HepG2 (cell line): ENCODE measurements around the gene DERL2. TPM values are rescaled to one million over a fixed set of nuclear protein-coding genes. Genes with fewer than 3 reads are reported as not detected.

ENCODE experiments used
- ARNT2 ChIP-seq: sonication (generic); formaldehyde crosslinking; IDR thresholded peaks from 2 replicates; pipeline ENCODE4 v1.8.0; 2022; ENCODE audit warnings: mild to moderate bottlenecking, low read depth, missing genetic modification reagents, moderate library complexity
- GATAD2A ChIP-seq: IDR thresholded peaks from 2 replicates; pipeline ENCODE4 v1.6.1; 2016
- HOXA7 ChIP-seq: sonication (generic); formaldehyde crosslinking; IDR thresholded peaks from 2 replicates; pipeline ENCODE4 v1.8.1; 2022; ENCODE audit warnings: mild to moderate bottlenecking, missing genetic modification reagents, moderate library complexity
- KLF15 ChIP-seq: sonication (generic); formaldehyde crosslinking; IDR thresholded peaks from 2 replicates; pipeline ENCODE4 v1.8.1; 2023; ENCODE audit warnings: borderline replicate concordance, mild to moderate bottlenecking, inconsistent platforms, missing genetic modification reagents, mixed read lengths
- KMT2A ChIP-seq: sonication (generic); formaldehyde crosslinking; IDR thresholded peaks from 2 replicates; pipeline ENCODE4 v1.4.0; 2020; ENCODE audit warnings: missing genetic modification reagents
- MBD4 ChIP-seq: IDR thresholded peaks from 2 replicates; pipeline ENCODE4 v1.6.1; 2012; ENCODE audit warnings: low read length, inconsistent platforms, borderline replicate concordance
- NCOA2 ChIP-seq: sonication (generic); formaldehyde crosslinking; IDR thresholded peaks from 2 replicates; pipeline ENCODE4 v1.8.0; 2022; ENCODE audit warnings: inconsistent platforms
- ONECUT2 ChIP-seq: sonication (generic); formaldehyde crosslinking; IDR thresholded peaks from 2 replicates; pipeline ENCODE4 v1.4.0; 2020; ENCODE audit warnings: missing genetic modification reagents
- POLR2G ChIP-seq: fragments of 200-400 bp; formaldehyde crosslinking; IDR thresholded peaks from 2 replicates; pipeline ENCODE4 v1.6.1; 2018; ENCODE audit warnings: mild to moderate bottlenecking, low read depth, low read length, moderate library complexity
- SALL2 ChIP-seq: sonication (generic); formaldehyde crosslinking; IDR thresholded peaks from 2 replicates; pipeline ENCODE4 v1.8.1; 2023; ENCODE audit warnings: mild to moderate bottlenecking, missing genetic modification reagents, inconsistent platforms
- SRSF9 ChIP-seq: fragments of 200-400 bp; formaldehyde crosslinking; IDR thresholded peaks from 2 replicates; pipeline ENCODE4 v1.6.1; 2018; ENCODE audit warnings: borderline replicate concordance, mild to moderate bottlenecking, low read depth, low read length; ENCODE audit not compliant: insufficient read depth, poor library complexity, severe bottlenecking
- TBX2 ChIP-seq: sonication (generic); formaldehyde crosslinking; IDR thresholded peaks from 2 replicates; pipeline ENCODE4 v1.5.0; 2020; ENCODE audit warnings: missing genetic modification reagents, mild to moderate bottlenecking, borderline replicate concordance
- TOPORS ChIP-seq: sonication (generic); formaldehyde crosslinking; IDR thresholded peaks from 2 replicates; pipeline ENCODE4 v1.8.0; 2023; ENCODE audit warnings: mild to moderate bottlenecking, missing genetic modification reagents
- ZNF329 ChIP-seq: sonication (generic); formaldehyde crosslinking; IDR thresholded peaks from 2 replicates; pipeline ENCODE4 v1.9.0; 2021; ENCODE audit warnings: low read depth, mild to moderate bottlenecking, missing genetic modification reagents
- ZNF33A ChIP-seq: sonication (generic); formaldehyde crosslinking; IDR thresholded peaks from 2 replicates; pipeline ENCODE4 v1.5.1; 2020; ENCODE audit warnings: missing genetic modification reagents, mild to moderate bottlenecking, moderate library complexity, borderline replicate concordance
- ZNF781 ChIP-seq: sonication (generic); formaldehyde crosslinking; IDR thresholded peaks from 2 replicates; pipeline ENCODE4 v1.5.1; 2020; ENCODE audit warnings: borderline replicate concordance, mild to moderate bottlenecking, missing genetic modification reagents; ENCODE audit errors: not compliant biosample characterization
- polyA plus RNA-seq, 8 experiments: library from polyadenylated mRNA; depleted of rRNA in 3 of 8; stranded (reverse) in 7 of 8; unstranded in 1 of 8; fragments of >200 nt; fragmentation: Illumina TruSeq in 4 of 8; extraction: Trizol in 4 of 8; gene quantifications; 2 replicates each; pipeline versions ENCODE4 v1.2.1 to v1.2.3, GENCODE V29; 2011 to 2016; ENCODE audit warnings: low read depth in 4 of 8, missing spikeins in 1 of 8, mixed read lengths in 1 of 8; ENCODE audit not compliant: insufficient read depth in 1 of 8
- total RNA-seq, 5 experiments: library from RNA; depleted of rRNA; stranded (reverse); fragments of >200 nt; fragmentation: Illumina TruSeq; extraction: Trizol; gene quantifications; 2 replicates each; pipeline ENCODE4 v1.2.3, GENCODE V29; 2016; ENCODE audit warnings: low read depth in 1 of 5
- TF ChIP-seq, protein P1 (sequence below): fragments of 450-650 bp; IDR thresholded peaks from 2 replicates; pipeline ENCODE4 v1.6.1; 2017; ENCODE audit warnings: mild to moderate bottlenecking
- TF ChIP-seq, protein P2 (sequence below): sonication (generic); formaldehyde crosslinking; IDR thresholded peaks from 2 replicates; pipeline ENCODE4 v1.4.0; 2020; ENCODE audit warnings: mild to moderate bottlenecking, missing genetic modification reagents, borderline replicate concordance
- TF ChIP-seq, protein P3 (sequence below): IDR thresholded peaks from 2 replicates; pipeline ENCODE4 v1.6.1; 2016; ENCODE audit warnings: low read depth
- TF ChIP-seq, protein P4 (sequence below): sonication (generic); formaldehyde crosslinking; IDR thresholded peaks from 2 replicates; pipeline ENCODE4 v1.5.0; 2020; ENCODE audit warnings: mild to moderate bottlenecking, low read depth, missing genetic modification reagents, borderline replicate concordance

The DERL2 gene
- total and polyA plus RNA-seq, 2 of the 13 experiments (the other 11 are each of a cell fraction or from before 2014, with no cell fraction given) = 59.3 to 65.2 TPM

DNA sequence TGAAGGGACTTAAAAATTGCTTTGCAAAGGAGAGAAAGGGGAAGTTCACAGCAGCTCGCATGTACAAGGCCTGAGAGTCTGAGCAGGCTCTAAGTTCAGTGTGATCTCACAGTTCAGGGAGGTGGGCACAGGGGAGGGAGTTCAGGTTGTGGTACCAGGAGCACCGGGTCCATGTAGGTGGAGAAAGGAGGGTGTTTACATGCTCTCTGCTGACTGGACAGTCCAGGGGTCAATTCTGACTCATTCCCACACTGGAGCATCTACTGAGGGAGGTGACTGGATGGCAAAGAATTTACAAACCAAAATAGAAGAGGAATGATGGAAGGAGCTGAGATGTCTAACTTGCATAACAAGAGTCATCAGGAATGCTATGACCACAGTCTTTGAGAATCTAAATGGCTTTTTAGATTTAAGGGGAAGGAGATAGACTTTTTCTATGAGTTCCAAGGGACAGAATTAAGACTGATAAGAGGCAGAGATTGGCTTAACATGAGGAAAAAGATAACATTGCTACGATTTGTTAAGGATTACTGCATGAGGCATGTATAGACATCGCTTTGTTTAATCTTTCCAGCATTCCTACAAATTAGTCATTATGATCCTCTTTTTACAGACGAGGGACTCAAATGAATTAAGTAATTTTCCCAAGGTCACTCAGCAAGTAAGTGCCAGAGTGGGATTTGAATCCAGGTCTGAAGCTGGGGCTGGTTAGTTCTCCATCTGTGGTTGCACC is 30.2 kb upstream of the DERL2 start (continued):
- TF ChIP-seq ZNF329 (CRISPR knock-in tag) = no peak; the same call in 1 of the 2 replicates
- no peak for TF ChIP-seq KLF15 (CRISPR knock-in tag)
- TF ChIP-seq, protein P1, sequence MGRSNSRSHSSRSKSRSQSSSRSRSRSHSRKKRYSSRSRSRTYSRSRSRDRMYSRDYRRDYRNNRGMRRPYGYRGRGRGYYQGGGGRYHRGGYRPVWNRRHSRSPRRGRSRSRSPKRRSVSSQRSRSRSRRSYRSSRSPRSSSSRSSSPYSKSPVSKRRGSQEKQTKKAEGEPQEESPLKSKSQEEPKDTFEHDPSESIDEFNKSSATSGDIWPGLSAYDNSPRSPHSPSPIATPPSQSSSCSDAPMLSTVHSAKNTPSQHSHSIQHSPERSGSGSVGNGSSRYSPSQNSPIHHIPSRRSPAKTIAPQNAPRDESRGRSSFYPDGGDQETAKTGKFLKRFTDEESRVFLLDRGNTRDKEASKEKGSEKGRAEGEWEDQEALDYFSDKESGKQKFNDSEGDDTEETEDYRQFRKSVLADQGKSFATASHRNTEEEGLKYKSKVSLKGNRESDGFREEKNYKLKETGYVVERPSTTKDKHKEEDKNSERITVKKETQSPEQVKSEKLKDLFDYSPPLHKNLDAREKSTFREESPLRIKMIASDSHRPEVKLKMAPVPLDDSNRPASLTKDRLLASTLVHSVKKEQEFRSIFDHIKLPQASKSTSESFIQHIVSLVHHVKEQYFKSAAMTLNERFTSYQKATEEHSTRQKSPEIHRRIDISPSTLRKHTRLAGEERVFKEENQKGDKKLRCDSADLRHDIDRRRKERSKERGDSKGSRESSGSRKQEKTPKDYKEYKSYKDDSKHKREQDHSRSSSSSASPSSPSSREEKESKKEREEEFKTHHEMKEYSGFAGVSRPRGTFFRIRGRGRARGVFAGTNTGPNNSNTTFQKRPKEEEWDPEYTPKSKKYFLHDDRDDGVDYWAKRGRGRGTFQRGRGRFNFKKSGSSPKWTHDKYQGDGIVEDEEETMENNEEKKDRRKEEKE = no peak
- no peak for TF ChIP-seq ARNT2 (CRISPR knock-in tag)
- peak; percentile 76 for TF ChIP-seq GATAD2A (CRISPR knock-in tag)
- TF ChIP-seq SRSF9 = no peak
- no peak for TF ChIP-seq KMT2A (CRISPR knock-in tag)
- TF ChIP-seq, protein P2, sequence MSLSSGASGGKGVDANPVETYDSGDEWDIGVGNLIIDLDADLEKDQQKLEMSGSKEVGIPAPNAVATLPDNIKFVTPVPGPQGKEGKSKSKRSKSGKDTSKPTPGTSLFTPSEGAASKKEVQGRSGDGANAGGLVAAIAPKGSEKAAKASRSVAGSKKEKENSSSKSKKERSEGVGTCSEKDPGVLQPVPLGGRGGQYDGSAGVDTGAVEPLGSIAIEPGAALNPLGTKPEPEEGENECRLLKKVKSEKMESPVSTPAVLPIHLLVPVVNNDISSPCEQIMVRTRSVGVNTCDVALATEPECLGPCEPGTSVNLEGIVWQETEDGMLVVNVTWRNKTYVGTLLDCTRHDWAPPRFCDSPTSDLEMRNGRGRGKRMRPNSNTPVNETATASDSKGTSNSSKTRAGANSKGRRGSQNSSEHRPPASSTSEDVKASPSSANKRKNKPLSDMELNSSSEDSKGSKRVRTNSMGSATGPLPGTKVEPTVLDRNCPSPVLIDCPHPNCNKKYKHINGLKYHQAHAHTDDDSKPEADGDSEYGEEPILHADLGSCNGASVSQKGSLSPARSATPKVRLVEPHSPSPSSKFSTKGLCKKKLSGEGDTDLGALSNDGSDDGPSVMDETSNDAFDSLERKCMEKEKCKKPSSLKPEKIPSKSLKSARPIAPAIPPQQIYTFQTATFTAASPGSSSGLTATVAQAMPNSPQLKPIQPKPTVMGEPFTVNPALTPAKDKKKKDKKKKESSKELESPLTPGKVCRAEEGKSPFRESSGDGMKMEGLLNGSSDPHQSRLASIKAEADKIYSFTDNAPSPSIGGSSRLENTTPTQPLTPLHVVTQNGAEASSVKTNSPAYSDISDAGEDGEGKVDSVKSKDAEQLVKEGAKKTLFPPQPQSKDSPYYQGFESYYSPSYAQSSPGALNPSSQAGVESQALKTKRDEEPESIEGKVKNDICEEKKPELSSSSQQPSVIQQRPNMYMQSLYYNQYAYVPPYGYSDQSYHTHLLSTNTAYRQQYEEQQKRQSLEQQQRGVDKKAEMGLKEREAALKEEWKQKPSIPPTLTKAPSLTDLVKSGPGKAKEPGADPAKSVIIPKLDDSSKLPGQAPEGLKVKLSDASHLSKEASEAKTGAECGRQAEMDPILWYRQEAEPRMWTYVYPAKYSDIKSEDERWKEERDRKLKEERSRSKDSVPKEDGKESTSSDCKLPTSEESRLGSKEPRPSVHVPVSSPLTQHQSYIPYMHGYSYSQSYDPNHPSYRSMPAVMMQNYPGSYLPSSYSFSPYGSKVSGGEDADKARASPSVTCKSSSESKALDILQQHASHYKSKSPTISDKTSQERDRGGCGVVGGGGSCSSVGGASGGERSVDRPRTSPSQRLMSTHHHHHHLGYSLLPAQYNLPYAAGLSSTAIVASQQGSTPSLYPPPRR = no peak
- TF ChIP-seq, protein P3, sequence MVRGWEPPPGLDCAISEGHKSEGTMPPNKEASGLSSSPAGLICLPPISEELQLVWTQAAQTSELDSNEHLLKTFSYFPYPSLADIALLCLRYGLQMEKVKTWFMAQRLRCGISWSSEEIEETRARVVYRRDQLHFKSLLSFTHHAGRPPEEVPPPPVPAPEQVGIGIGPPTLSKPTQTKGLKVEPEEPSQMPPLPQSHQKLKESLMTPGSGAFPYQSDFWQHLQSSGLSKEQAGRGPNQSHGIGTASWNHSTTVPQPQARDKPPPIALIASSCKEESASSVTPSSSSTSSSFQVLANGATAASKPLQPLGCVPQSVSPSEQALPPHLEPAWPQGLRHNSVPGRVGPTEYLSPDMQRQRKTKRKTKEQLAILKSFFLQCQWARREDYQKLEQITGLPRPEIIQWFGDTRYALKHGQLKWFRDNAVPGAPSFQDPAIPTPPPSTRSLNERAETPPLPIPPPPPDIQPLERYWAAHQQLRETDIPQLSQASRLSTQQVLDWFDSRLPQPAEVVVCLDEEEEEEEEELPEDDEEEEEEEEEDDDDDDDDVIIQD (CRISPR knock-in tag) = peak; percentile 46; the same call in 1 of the 2 replicates
- no peak for TF ChIP-seq ZNF781 (CRISPR knock-in tag)
- TF ChIP-seq NCOA2 (CRISPR knock-in tag) = peak; percentile 17; the same call in 1 of the 2 replicates
- no peak for TF ChIP-seq SALL2 (CRISPR knock-in tag)
- TF ChIP-seq ZNF33A (CRISPR knock-in tag) = no peak
- TF ChIP-seq, protein P4, sequence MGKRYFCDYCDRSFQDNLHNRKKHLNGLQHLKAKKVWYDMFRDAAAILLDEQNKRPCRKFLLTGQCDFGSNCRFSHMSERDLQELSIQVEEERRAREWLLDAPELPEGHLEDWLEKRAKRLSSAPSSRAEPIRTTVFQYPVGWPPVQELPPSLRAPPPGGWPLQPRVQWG (CRISPR knock-in tag) = no peak
- no peak for TF ChIP-seq HOXA7 (CRISPR knock-in tag)
- TF ChIP-seq POLR2G = no peak
- TF ChIP-seq TOPORS (CRISPR knock-in tag) = no peak
- no peak; the same call in 1 of the 2 replicates for TF ChIP-seq TBX2 (CRISPR knock-in tag)
- TF ChIP-seq MBD4 = no peak
- no peak for TF ChIP-seq ONECUT2 (CRISPR knock-in tag)
